Neural progenitor cell (in vitro differentiated cells): ENCODE measurements around the gene C11orf58. TPM values are rescaled to one million over a fixed set of nuclear protein-coding genes. Genes with fewer than 3 reads are reported as not detected.

ENCODE experiments used
- DNase-seq: peaks from one replicate; pipeline ENCODE4 v3.0.0-alpha.2; 2016; ENCODE audit warnings: low spot score
- H2AFZ ChIP-seq: fragments of 200-600 bp; sonication (generic); replicated peaks from 2 replicates; pipeline ENCODE4 v1.6.1; 2016; ENCODE audit warnings: antibody characterized with exemption
- H3F3A ChIP-seq: fragments of 200-600 bp; sonication (generic); 2 replicates; pipeline ENCODE4 v1.6.1; 2016; ENCODE audit warnings: antibody characterized with exemption, low read depth
- H3K27ac ChIP-seq: fragments of 200-600 bp; sonication (generic); 2 replicates; pipeline ENCODE4 v1.5.1; 2016; ENCODE audit warnings: mild to moderate bottlenecking
- H3K27me3 ChIP-seq: fragments of 200-600 bp; sonication (generic); 2 replicates; pipeline ENCODE4 v1.6.1; 2016; ENCODE audit warnings: mild to moderate bottlenecking, moderate library complexity
- H3K36me3 ChIP-seq: fragments of 200-600 bp; sonication (generic); 2 replicates; pipeline ENCODE4 v1.5.1; 2016
- H3K4me1 ChIP-seq: fragments of 200-600 bp; sonication (generic); 2 replicates; pipeline ENCODE4 v1.6.1; 2016; ENCODE audit warnings: mixed run types
- H3K4me2 ChIP-seq: fragments of 200-600 bp; sonication (generic); 2 replicates; pipeline ENCODE4 v1.6.1; 2016
- H3K4me3 ChIP-seq: fragments of 200-600 bp; sonication (generic); 2 replicates; pipeline ENCODE4 v1.5.1; 2016
- H3K79me2 ChIP-seq: fragments of 200-600 bp; sonication (generic); 2 replicates; pipeline ENCODE4 v1.6.1; 2016; ENCODE audit warnings: low read depth
- H3K9ac ChIP-seq: fragments of 200-600 bp; sonication (generic); 2 replicates; pipeline ENCODE4 v1.6.1; 2016
- H3K9me3 ChIP-seq: fragments of 200-600 bp; sonication (generic); 2 replicates; pipeline ENCODE4 v1.5.1; 2016; ENCODE audit warnings: low read depth
- H4K20me1 ChIP-seq: fragments of 200-600 bp; sonication (generic); 2 replicates; pipeline ENCODE4 v1.6.1; 2016; ENCODE audit warnings: low read depth
- H3K27ac Mint-ChIP-seq: 3 replicates; pipeline ENCODE4 v1.8.0; 2021; ENCODE audit warnings: mixed read lengths
- H3K27me3 Mint-ChIP-seq: 2 replicates; pipeline ENCODE4 v1.8.0; 2022; ENCODE audit warnings: low read depth, mild to moderate bottlenecking, inconsistent platforms, moderate library complexity, mixed read lengths; ENCODE audit not compliant: insufficient read depth
- H3K36me3 Mint-ChIP-seq: 3 replicates; pipeline ENCODE4 v1.8.0; 2021; ENCODE audit warnings: mixed read lengths
- H3K4me1 Mint-ChIP-seq: 3 replicates; pipeline ENCODE4 v1.8.0; 2021; ENCODE audit warnings: mixed read lengths
- H3K4me3 Mint-ChIP-seq: 3 replicates; pipeline ENCODE4 v1.8.0; 2021; ENCODE audit warnings: mild to moderate bottlenecking, moderate library complexity, mixed read lengths
- H3K9me3 Mint-ChIP-seq: 3 replicates; pipeline ENCODE4 v1.8.0; 2020; ENCODE audit warnings: mixed read lengths
- EZH2 ChIP-seq: fragments of 200-600 bp; sonication (generic); IDR thresholded peaks from 2 replicates; pipeline ENCODE4 v1.6.1; 2017; ENCODE audit warnings: antibody characterized with exemption, mild to moderate bottlenecking, moderate library complexity
- EZH2phosphoT487 ChIP-seq: fragments of 200-600 bp; sonication (generic); IDR thresholded peaks from 2 replicates; pipeline ENCODE4 v1.6.1; 2017; ENCODE audit warnings: antibody characterized with exemption
- total RNA-seq: library from RNA; depleted of rRNA; stranded (reverse); fragments of >200 nt; gene quantifications from 2 replicates; pipeline ENCODE4 v1.2.3, GENCODE V29; 2015; ENCODE audit warnings: low replicate concordance
- TF ChIP-seq, protein P1 (sequence below): fragments of 200-600 bp; sonication (generic); IDR thresholded peaks from 2 replicates; pipeline ENCODE4 v1.5.1; 2017; ENCODE audit warnings: antibody characterized with exemption, mild to moderate bottlenecking

The C11orf58 gene
- total RNA-seq, 1 donor from 2014 or later = 320 TPM

DNA sequence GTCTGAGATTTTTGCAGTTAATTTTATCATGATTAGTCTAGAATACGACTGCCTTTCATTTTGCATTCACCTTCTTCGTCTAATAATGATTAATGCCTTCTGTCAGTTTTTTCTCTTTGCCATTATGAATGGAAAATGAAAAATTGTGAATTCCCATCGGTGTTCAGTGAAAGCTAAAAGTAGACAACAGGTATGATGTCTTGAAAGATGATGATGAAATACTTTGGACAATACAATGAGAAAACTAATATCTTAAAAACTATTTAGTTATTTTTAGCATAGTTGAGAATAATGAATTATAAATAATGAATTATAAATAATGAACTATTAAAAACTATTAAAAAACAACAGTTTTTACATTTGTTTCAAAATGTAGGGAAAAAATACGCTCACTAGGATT lies 5.0 kb downstream of the C11orf58 start:
- H3K36me3 ChIP-seq = peaks cover 35% of the 10 kb centered on the region
- Mint-ChIP-seq H3K36me3 (peaks cover 51% of the 10 kb centered on the region), H3K27ac (no peak overlapping the region), H3K27me3 (peaks cover 2% of the 10 kb centered on the region), H3K4me1 (peaks cover 12% of the 10 kb centered on the region), H3K4me3 (no peak overlapping the region), H3K9me3 (peaks cover 11% of the 10 kb centered on the region)
- H4K20me1 ChIP-seq = peaks cover 83% of the 10 kb centered on the region
- no peak for TF ChIP-seq EZH2
- no peak for TF ChIP-seq EZH2phosphoT487
- TF ChIP-seq, protein P1, sequence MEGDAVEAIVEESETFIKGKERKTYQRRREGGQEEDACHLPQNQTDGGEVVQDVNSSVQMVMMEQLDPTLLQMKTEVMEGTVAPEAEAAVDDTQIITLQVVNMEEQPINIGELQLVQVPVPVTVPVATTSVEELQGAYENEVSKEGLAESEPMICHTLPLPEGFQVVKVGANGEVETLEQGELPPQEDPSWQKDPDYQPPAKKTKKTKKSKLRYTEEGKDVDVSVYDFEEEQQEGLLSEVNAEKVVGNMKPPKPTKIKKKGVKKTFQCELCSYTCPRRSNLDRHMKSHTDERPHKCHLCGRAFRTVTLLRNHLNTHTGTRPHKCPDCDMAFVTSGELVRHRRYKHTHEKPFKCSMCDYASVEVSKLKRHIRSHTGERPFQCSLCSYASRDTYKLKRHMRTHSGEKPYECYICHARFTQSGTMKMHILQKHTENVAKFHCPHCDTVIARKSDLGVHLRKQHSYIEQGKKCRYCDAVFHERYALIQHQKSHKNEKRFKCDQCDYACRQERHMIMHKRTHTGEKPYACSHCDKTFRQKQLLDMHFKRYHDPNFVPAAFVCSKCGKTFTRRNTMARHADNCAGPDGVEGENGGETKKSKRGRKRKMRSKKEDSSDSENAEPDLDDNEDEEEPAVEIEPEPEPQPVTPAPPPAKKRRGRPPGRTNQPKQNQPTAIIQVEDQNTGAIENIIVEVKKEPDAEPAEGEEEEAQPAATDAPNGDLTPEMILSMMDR = no peak
- no peak overlapping the region for H2AFZ ChIP-seq
- no peak overlapping the region for H3K27ac ChIP-seq
- H3K9me3 ChIP-seq = no peaks in the 10 kb centered on the region
- peaks cover 10% of the 10 kb centered on the region for H3K4me1 ChIP-seq
- no peaks in the 10 kb centered on the region for H3F3A ChIP-seq
- no peaks in the 10 kb centered on the region for H3K27me3 ChIP-seq
- no peak overlapping the region for H3K9ac ChIP-seq
- no peak for DNase-seq
- H3K79me2 ChIP-seq = peaks cover 99% of the 10 kb centered on the region
- H3K4me3 ChIP-seq = no peak overlapping the region
- H3K4me2 ChIP-seq = peak overlapping the region; percentile 23

DNA sequence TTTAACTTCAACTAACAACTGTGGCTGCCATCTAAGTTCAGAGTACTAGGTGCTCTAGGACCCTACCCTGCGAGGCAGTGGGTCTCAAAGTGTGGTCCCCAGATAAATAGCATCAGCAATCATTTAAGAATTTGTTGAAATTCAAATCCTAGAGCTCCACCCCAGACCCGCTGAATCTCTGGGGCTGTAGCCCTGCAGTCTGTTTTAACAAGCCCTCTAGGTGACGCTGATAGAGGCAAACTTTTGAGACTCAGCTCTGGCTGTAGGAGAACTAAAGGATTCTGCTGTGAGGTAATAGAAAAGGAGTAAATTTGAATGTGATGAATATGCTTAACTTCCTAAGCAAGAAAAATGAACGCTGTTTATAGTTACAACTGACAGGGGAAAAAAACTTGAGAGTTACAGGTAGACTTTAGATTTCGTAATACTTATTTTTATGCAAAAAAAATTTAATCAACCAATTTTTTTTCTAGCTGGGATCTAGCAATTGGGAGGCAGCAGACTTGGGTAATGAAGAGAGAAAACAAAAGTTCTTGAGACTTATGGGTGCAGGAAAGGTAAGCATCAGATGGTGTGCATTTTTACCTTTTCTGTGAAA lies 5.8 kb downstream of the C11orf58 start:
- H3K27ac ChIP-seq = peak overlapping the region; percentile 4
- H3K9me3 Mint-ChIP-seq = peaks cover 11% of the 10 kb centered on the region
- H3K4me1 ChIP-seq = peaks cover 10% of the 10 kb centered on the region
- no peaks in the 10 kb centered on the region for H3K9me3 ChIP-seq
- peak; percentile 19 for DNase-seq
- H3F3A ChIP-seq = no peaks in the 10 kb centered on the region
- peak overlapping the region; percentile 23 for H3K4me2 ChIP-seq
- H3K27me3 Mint-ChIP-seq = peaks cover 2% of the 10 kb centered on the region
- TF ChIP-seq EZH2 = no peak
- TF ChIP-seq EZH2phosphoT487 = no peak
- peaks cover 55% of the 10 kb centered on the region for H3K36me3 Mint-ChIP-seq
- H3K27me3 ChIP-seq = no peaks in the 10 kb centered on the region
- peaks cover 83% of the 10 kb centered on the region for H4K20me1 ChIP-seq
- H3K79me2 ChIP-seq = peaks cover 98% of the 10 kb centered on the region
- peaks cover 12% of the 10 kb centered on the region for H3K4me1 Mint-ChIP-seq
- H3K4me3 ChIP-seq = no peak overlapping the region
- no peak overlapping the region for H3K27ac Mint-ChIP-seq
- no peak overlapping the region for H3K9ac ChIP-seq
- H2AFZ ChIP-seq = no peak overlapping the region
- peaks cover 43% of the 10 kb centered on the region for H3K36me3 ChIP-seq
- H3K4me3 Mint-ChIP-seq = no peak overlapping the region

DNA sequence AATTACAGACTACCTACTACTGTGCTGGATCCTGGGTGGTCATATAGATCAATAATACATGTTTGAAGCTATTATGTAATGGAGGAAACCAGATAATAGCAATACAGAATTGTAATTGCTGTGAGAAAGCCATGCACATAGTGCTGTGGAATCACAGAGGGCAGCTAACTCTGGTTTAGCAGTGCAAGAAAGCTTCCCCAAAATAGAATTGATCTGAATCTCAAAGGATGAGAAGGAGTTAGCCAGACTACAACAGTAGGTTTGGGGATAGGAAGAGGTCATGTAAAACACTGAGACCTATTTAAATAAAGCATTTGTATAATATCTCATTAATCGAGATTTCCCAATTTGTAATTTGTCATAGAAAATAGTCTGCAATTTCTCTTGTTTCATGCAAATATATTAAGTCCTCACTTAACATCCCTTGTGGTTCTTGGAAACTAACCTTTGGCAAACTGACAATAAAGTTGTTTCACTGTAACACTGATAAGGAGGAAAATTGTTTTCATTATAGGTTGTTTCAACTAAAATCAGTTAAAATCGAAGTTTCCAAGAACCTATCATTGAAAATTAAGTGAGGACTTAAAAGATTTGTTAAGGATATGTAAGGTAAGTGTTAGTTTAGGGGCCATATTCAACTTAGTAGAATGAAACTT lies 7.6 kb downstream of the C11orf58 start:
- peaks cover 12% of the 10 kb centered on the region for H3K4me1 Mint-ChIP-seq
- H3K9me3 Mint-ChIP-seq = peaks cover 11% of the 10 kb centered on the region
- no peak overlapping the region for H3K4me3 Mint-ChIP-seq
- H3K27me3 ChIP-seq = no peaks in the 10 kb centered on the region
- no peaks in the 10 kb centered on the region for H3K9me3 ChIP-seq
- no peak overlapping the region for H2AFZ ChIP-seq
- no peaks in the 10 kb centered on the region for H3F3A ChIP-seq
- DNase-seq = no peak
- H3K27me3 Mint-ChIP-seq = peaks cover 2% of the 10 kb centered on the region
- no peak overlapping the region for H3K4me3 ChIP-seq
- peaks cover 46% of the 10 kb centered on the region for H3K36me3 ChIP-seq
- peaks cover 6% of the 10 kb centered on the region for H3K4me1 ChIP-seq
- H3K36me3 Mint-ChIP-seq = peaks cover 71% of the 10 kb centered on the region
- no peak overlapping the region for H3K4me2 ChIP-seq
- H3K9ac ChIP-seq = no peak overlapping the region
- TF ChIP-seq, protein P1 = no peak
- TF ChIP-seq EZH2 = no peak
- TF ChIP-seq EZH2phosphoT487 = no peak
- no peak overlapping the region for H3K27ac ChIP-seq
- H3K27ac Mint-ChIP-seq = no peak overlapping the region
- H4K20me1 ChIP-seq = peaks cover 88% of the 10 kb centered on the region
- H3K79me2 ChIP-seq = peaks cover 88% of the 10 kb centered on the region

DNA sequence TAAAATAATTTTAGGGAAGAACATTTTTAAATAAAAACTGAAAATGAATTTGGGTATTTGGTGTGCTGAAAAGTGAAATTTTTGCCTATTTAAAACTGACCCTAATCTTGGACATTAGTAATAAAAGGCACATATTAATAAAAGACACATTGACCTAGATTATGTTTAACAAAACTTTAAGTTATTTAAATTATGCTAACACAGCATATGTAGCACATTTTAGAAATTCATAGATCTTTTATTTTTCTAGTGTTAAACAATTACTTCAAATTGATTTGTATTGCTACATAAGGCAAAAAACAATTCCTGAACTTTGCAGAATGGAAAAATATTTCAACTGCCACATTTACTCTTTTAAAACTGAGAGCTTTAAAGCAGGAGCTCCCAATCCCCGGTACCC lies 10.6 kb downstream of the C11orf58 start:
- H3K27me3 ChIP-seq = no peaks in the 10 kb centered on the region
- H2AFZ ChIP-seq = no peak overlapping the region
- DNase-seq = no peak
- H3K4me1 Mint-ChIP-seq = peaks cover 5% of the 10 kb centered on the region
- no peak overlapping the region for H3K4me2 ChIP-seq
- peaks cover 77% of the 10 kb centered on the region for H4K20me1 ChIP-seq
- peaks cover 2% of the 10 kb centered on the region for H3F3A ChIP-seq
- no peak overlapping the region for H3K27ac Mint-ChIP-seq
- no peaks in the 10 kb centered on the region for H3K27me3 Mint-ChIP-seq
- H3K36me3 ChIP-seq = peaks cover 60% of the 10 kb centered on the region
- TF ChIP-seq, protein P1 = no peak
- TF ChIP-seq EZH2phosphoT487 (no peak), EZH2 (no peak)
- H3K4me3 ChIP-seq = no peak overlapping the region
- no peak overlapping the region for H3K27ac ChIP-seq
- peaks cover 57% of the 10 kb centered on the region for H3K79me2 ChIP-seq
- no peaks in the 10 kb centered on the region for H3K9me3 ChIP-seq
- H3K36me3 Mint-ChIP-seq = peaks cover 68% of the 10 kb centered on the region
- peaks cover 2% of the 10 kb centered on the region for H3K4me1 ChIP-seq
- no peak overlapping the region for H3K9ac ChIP-seq
- no peak overlapping the region for H3K4me3 Mint-ChIP-seq
- H3K9me3 Mint-ChIP-seq = no peaks in the 10 kb centered on the region
